ELF-1 (cell line): Measurements from ENCODE around the gene MS4A18.
"Not testable (repeated sequence)": the region's sequence is repeated elsewhere in the genome, so short reads cannot be mapped to it uniquely, and the experiment has no call there.

ENCODE experiments used
- DNase-seq: peaks from one replicate; pipeline ENCODE4 v3.0.0-alpha.2; 2016; ENCODE audit warnings: low read depth, low spot score

The MS4A18 gene

GRCh38 chr11:60724420-60724819 lies at the start of gene MS4A18:
Gene MS4A18, plus strand, starts transcription at chr11:60724720.
- no peak for DNase-seq

DNA sequence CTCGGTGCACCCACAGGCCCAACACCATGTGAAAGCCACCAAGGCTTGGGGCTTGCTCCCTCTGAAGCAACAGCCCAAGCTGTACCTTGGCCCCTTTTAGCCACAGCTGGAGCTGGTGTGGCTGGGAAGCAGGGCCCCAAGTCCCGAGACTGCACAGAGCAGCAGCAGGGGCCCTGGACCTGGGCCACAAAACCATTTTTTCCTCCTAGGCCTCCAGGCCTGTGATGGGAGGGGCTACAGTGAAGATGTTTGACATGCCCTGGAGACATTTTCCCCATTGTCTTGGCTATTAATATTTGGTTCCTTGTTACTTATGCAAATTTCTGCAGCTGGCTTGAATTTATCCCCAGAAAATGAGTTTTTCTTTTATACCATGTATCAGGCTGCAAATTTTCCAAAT lies 46.3 kb upstream of the MS4A18 start:
- not testable (repeated sequence) for DNase-seq

GRCh38 chr11:60679879-60680278 lies 44.6 kb upstream of the MS4A18 start:
- no peak for DNase-seq

DNA sequence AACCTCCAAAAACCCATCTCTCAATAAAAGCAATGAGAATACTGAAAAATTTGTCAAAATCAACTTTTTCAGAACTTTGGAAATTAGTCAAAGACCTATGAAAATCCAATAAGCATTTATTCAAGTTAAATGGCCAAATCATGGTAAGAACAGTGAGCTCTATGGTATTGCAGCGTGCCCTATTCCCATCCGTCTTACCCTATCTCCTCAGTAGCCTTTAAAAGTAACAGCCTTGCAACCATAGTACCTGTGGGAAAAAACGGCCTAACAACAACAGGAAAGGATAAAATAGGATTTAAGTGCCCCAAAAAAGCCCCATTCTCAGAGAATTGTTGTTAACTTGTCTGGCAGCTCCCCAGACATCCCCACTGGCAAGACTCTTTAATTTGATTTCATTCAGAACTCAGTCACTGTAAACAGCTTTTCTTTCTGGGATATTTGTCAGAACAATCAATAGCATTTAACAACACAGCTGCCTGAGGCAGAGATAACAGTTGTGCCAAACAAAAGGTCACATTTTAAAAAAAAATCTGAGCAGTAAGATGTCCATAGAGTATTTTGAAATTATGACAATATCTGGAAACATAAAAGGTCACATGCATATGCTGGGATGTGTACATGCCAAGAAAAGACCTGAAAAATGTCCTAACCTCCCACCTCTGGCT lies 43.9 kb upstream of the MS4A18 start:
- no peak for DNase-seq

DNA sequence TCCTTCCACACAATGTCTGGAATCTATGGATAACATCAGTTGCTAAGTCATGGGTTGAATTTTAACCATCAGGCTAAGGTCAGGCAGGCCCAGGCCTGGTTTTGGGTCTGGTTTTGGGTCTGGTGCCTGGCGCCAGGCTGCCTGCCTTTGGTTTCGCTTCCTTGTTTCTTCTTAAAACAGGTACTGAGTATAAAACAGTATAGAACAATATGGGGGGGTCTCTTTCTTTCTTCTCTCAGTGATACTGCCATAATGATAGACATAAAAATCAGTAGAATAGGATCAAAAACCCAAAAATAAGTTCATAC lies 40.0 kb upstream of the MS4A18 start:
- not testable (repeated sequence) for DNase-seq

GRCh38 chr11:60691661-60692060 lies 32.9 kb upstream of the MS4A18 start:
- no peak for DNase-seq

DNA sequence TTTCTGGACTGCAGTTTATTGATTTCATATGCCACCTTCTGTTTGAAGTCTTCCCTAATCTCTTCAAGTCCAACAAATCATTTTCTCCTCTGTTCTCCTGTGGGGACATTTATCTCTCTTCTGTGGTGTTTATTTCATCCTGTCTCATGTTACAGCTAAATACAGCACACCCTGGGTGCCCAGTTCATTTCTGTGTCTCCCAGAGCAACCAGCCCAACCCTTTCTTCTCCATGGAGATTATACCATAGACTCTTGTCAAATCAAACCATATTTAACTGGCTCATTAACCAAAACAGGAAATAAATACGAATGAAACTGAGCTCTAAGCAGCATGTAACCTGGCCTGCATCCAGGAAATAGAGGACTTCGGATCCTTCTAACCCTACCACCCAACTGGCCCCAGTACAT lies 25.2 kb upstream of the MS4A18 start, which contains the start of gene MS4A8:
Gene MS4A8 (plus strand): TSS at position 329 of the 408 bp plus-strand sequence. CDS start 1,249 bp downstream, outside the sequence.
- DNase-seq = no peak

GRCh38 chr11:60699936-60700335 lies 24.6 kb upstream of the MS4A18 start:
- DNase-seq = no peak

GRCh38 chr11:60700689-60701468 lies 23.6 kb upstream of the MS4A18 start:
- peak; percentile 78 for DNase-seq

GRCh38 chr11:60701469-60701818 lies 23.1 kb upstream of the MS4A18 start:
- DNase-seq = no peak

- DNase-seq = no peak
These were observed 21.1 kb upstream of the MS4A18 start for GRCh38 chr11:60703374-60703773.

DNA sequence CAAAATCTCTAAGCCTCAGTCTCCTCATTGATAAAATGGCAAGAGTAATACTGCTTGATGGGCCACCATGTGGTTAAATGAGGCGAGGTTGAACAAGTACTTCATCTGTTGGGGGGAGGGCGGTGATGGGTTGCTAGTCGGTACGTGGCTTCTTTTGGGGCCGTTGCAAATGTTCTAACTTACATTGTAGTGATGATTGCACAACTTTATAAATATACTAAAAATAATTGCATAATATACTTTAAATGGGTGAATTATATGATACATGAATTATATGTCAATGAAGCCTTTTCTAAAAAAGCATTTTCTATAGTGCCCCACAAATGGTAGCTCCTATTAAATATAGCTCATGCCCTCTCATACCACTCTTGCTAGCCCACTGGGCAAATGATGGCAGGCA lies 18.6 kb upstream of the MS4A18 start:
- no peak for DNase-seq

DNA sequence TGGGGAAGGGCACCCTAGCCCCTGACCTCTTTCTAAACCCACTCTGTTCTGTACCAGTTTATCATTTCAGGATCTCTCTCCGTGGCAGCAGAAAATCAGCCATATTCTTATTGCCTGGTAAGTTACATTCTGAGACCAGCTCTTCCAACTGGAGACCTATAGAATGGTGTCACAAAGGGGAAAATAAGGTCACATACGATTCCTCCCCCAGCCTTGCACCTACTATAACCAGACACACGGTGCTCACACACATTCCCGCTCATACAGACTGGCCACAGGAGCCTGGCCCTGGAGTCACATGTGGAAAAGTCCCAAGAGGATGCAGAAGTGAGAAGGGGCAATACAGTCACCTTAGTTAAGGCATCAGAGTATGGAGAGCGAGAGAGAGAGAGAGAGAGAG lies 17.6 kb upstream of the MS4A18 start:
- no peak for DNase-seq

DNA sequence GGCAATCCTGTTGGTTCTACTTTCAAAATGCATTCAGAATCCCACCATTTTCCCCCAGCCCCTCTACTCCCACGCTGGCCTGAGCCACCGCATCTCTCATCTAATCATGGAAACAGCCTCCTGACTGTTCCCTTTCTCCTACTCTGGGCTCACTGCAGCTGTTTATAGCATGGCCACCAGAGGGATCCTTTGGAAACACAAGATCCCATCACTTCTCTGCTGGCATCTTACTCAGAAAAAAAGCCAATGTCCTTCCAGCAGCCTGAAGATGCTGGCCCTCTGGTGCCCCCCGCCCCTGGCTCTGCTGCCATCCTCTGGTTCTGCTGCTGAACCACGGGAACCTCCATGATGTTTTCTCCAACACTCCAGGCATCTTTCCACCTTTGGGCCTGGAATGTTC lies 14.0 kb upstream of the MS4A18 start:
- peak; percentile 56 for DNase-seq

- peak; percentile 15 for DNase-seq
These were observed 13.2 kb upstream of the MS4A18 start for GRCh38 chr11:60711276-60711675.

DNA sequence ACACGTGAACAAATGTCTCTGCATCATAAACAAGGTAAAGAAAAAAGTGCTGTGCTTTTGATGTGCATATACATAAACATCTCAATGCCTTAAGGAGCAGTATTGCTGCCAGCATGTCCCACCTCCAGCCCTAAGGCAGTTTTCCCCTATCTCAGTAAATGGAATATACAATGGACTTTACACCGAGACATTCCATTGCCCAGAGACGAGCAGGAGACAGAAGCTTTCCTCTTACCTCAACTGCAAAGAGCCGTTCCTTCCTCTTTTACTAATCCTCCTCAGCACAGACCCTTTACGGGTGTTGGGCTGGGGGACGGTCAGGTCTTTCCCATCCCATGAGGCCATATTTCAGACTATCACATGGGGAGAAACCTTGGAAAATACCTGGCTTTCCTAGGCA lies 11.1 kb upstream of the MS4A18 start:
- peak; percentile 32 for DNase-seq

DNA sequence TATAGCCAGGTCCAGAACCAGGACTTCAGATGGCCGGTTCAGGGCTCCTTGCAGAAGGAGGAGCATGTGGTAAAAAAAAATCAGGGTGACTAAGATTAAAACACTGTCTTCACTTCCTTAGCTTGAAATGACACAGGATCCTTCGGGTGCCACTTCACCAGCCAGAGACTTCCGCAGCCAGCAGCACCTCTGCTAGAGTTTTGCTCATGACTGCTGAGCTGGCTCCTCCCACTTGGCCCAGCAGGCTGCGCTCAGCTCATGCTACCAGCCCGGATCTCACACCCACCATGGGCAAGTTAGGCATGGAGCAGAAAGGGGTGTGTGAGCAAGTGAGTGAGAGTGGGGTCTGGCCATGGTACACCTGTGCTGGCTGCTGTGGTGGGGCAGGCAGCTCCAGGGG lies 6.6 kb upstream of the MS4A18 start:
- DNase-seq = no peak

DNA sequence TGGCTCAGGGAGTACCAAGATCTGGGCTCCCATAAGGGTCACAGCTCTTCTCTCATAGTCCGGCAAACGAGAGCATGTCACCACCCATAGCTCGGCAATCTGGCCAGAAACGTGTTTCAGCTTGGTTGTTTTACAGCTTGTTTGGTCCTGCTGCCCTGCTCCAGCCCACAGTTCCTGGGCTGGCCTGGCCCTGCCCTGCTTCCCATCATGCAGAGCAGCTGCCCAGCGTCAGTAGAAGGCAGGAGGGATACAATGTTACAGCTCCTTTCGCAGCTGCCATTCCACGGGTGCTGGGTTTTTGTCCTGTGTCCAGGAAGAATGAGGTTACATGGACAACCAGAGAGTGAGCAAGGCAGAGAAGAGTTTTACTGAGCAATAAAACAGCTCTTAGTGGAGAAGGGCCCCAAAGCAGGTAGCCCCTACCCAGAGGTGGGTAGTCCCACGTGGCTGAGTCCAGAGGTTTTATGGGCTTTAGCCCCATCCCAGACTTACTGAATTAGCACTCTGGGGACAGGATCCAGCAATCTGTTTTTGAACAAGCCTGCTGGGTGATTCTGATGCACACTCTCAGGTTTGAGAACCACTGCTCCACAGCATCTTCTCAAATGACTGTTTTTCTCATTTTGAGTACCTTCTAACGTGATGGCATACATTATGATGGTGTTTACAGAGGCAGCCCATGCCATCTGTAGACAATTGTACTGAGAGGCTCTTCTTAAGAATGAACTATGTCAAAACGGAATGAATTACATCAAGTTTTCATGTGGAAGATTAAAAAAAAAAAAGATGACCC lies 5.8 kb upstream of the MS4A18 start:
- DNase-seq = no peak

GRCh38 chr11:60719391-60719790 lies 5.1 kb upstream of the MS4A18 start:
- no peak for DNase-seq

GRCh38 chr11:60720460-60720859 lies 4.1 kb upstream of the MS4A18 start:
- no peak for DNase-seq

DNA sequence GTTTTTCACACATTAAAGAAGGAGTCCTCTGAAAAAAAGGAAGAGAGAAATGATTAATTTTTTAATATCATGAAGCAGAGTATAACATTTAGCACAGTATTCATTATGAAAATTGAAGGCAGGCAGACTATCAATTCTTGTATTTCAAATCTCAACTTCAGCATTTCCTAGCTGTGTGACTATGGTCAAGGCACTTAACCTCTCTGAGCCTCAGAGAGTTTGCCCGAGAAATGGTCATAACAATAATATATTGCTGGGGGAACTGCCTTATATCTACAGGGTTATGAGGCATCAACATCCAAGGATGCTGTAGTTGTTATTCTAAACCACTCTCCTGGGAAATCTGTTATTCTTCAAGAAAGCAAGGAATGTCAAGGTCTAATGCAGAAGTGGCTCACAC lies 1.1 kb downstream of the MS4A18 start:
- no peak for DNase-seq

DNA sequence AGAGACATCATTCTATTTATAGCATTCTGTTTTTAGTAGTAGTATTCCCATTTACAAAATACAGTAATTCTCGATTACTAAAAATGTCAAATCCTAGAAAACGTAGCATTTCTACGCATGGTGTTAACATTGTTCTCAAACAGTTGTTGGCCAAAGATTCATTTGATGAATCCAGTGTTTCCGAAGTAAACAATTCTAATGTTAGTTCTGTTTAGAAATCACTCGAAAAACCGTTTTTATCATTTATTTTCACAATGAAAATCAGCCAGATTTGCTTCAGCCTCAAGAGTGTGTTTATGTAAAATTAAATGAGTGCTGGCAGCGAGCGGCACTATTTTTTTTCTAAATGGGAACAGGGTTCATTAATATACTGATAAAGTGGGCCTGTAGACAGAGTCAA lies 7.1 kb downstream of the MS4A18 start:
- no peak for DNase-seq

DNA sequence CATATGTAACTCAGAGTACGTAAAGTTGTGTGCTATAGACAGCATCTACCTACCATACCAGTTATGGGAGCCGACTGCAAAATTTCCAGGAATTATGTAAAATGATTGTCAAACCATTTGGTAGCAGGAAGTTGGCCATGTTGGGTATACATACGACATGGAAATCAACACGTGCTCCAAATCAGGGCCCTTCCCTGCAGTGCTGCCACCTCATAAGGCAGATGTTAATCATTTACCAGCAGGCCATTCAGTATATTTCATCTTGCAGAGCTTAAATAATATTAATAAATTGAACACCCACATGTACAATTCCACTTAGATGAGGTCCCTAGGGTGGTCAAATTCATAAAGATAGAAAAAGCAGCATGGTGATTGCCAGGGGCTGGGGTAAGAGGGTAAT lies 9.8 kb downstream of the MS4A18 start:
- no peak for DNase-seq
